NT2/D1 (cell line): ENCODE data around the gene IGF2BP2.

ENCODE experiments used
- SUZ12 ChIP-seq: IDR thresholded peaks from 2 replicates; pipeline ENCODE4 v1.6.1; 2011; ENCODE audit not compliant: insufficient read length, insufficient read depth; ENCODE audit errors: extremely low read depth
- YY1 ChIP-seq: IDR thresholded peaks from 2 replicates; pipeline ENCODE4 v1.6.1; 2011; ENCODE audit not compliant: insufficient read length, insufficient read depth
- ZNF274 ChIP-seq: IDR thresholded peaks from 2 replicates; pipeline ENCODE4 v1.6.1; 2011; ENCODE audit warnings: mild to moderate bottlenecking, low read depth, low read length

DNA sequence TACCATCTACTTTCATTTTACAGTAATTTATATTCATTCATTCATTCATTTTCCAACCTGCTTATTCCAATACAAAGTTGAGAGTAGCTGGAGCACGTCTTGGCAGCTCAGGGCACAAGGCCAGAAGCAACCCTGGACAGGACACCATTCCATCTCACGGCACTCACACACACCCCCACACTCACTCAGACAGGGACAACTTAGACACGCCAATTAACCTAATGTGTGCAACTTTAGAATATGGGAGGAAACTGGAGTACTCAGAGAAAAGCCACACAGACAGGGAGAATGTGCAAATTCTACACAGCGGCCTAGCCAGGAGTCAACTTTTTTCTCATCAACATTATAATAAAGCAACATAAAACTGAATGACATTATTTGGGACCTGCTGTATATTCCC is 46.7 kb downstream of the IGF2BP2 start:
- no peak for TF ChIP-seq YY1
- TF ChIP-seq SUZ12: no peak
- no peak for TF ChIP-seq ZNF274
